Transverse colon (tissue), 4 donors: ENCODE measurements around the gene ZFP62.

Experiments used
- CTCF ChIP-seq, 5 experiments: fragments of 200-600 bp in 3 of 5; fragments of 450-650 bp in 2 of 5; sonication (generic) in 3 of 5; IDR thresholded peaks; 1 replicate in 2 of 5; 2 replicates in 3 of 5; pipeline ENCODE4 v1.5.1; 2016 to 2017; ENCODE audit warnings: antibody characterized with exemption in 5 of 5, inconsistent platforms in 3 of 5, mild to moderate bottlenecking in 2 of 5, moderate library complexity in 1 of 5
- POLR2A ChIP-seq: fragments of 450-650 bp; IDR thresholded peaks from one replicate; pipeline ENCODE4 v1.6.1; 2016; ENCODE audit warnings: antibody characterized with exemption, mild to moderate bottlenecking, moderate library complexity
- POLR2AphosphoS5 ChIP-seq, 3 donors: sonication (generic); formaldehyde crosslinking; IDR thresholded peaks; one replicate each; pipeline ENCODE4 v1.6.1; 2016; ENCODE audit warnings: antibody characterized with exemption in 3 of 3

GRCh38 chr5:180804129-180804618, 56.9 kb downstream of the ZFP62 start:
- TF ChIP-seq CTCF (IDR thresholded peaks at IDR 0.05) (no peak), POLR2A (no peak), POLR2AphosphoS5 (IDR thresholded peaks at IDR 0.05) (no peak)
